ENCODE data around the gene PLA2G2F.

The PLA2G2F gene

GRCh38 chr1:20172033-20172590, 33.0 kb downstream of the PLA2G2F start:
- no peak for DNase-seq (ENCODE audit: low read depth)

- DNase-seq (ENCODE audit: low read depth), result no peak
Observed at GRCh38 chr1:20174937-20175666, 36.0 kb downstream of the PLA2G2F start.

- no peak for DNase-seq (ENCODE audit: low read depth)
Observed at GRCh38 chr1:20178634-20179370, 39.7 kb downstream of the PLA2G2F start.

- no peak for DNase-seq (ENCODE audit: low read depth)
Observed at GRCh38 chr1:20179371-20180128, 40.4 kb downstream of the PLA2G2F start.

GRCh38 chr1:20180129-20180843, 41.2 kb downstream of the PLA2G2F start:
- no peak for DNase-seq (ENCODE audit: low read depth)

GRCh38 chr1:20180844-20181207, 41.7 kb downstream of the PLA2G2F start:
- no peak for DNase-seq (ENCODE audit: low read depth)

- no peak for DNase-seq (ENCODE audit: low read depth)
Observed at GRCh38 chr1:20182415-20182814, 43.3 kb downstream of the PLA2G2F start.

GRCh38 chr1:20183035-20183434, 43.9 kb downstream of the PLA2G2F start:
- DNase-seq (ENCODE audit: low read depth), result no peak

- no peak for DNase-seq (ENCODE audit: low read depth)
Observed at GRCh38 chr1:20183616-20184271, 44.6 kb downstream of the PLA2G2F start.

- no peak for DNase-seq (ENCODE audit: low read depth)
Observed at GRCh38 chr1:20184481-20184900, 45.4 kb downstream of the PLA2G2F start.

GRCh38 chr1:20184997-20185833, 46.1 kb downstream of the PLA2G2F start:
- DNase-seq (ENCODE audit: low read depth), result peak; percentile 58

- peak; percentile 64 for DNase-seq (ENCODE audit: low read depth)
Observed at GRCh38 chr1:20185834-20186782, 47.0 kb downstream of the PLA2G2F start, which contains the start of the genes PLA2G2C and UBXN10. Gene PLA2G2C, minus strand, starts transcription at chr1:20186518. Its CDS starts 9,155 bp downstream, at chr1:20177363. Gene UBXN10, plus strand, starts transcription at chr1:20186096. Its CDS starts 4,466 bp downstream, at chr1:20190562.

- DNase-seq (ENCODE audit: low read depth), result peak; percentile 40
Observed at GRCh38 chr1:20187103-20187812, 48.1 kb downstream of the PLA2G2F start.

GRCh38 chr1:20187813-20188454, 48.8 kb downstream of the PLA2G2F start:
- no peak for DNase-seq (ENCODE audit: low read depth)

GRCh38 chr1:20188455-20188817, 49.3 kb downstream of the PLA2G2F start:
- no peak for DNase-seq (ENCODE audit: low read depth)

GRCh38 chr1:20189664-20190063, 50.5 kb downstream of the PLA2G2F start:
- DNase-seq (ENCODE audit: low read depth), result no peak

- no peak for DNase-seq (ENCODE audit: low read depth)
Observed at GRCh38 chr1:20190256-20191160, 51.4 kb downstream of the PLA2G2F start.

All from activated T-cell treated with anti-CD3 and anti-CD28 coated beads for 48 hours (primary cell).